Endothelial cell of umbilical vein (primary cell): ENCODE results near the gene QSER1. TPM values are rescaled to one million over a fixed set of nuclear protein-coding genes. Genes with fewer than 3 reads are reported as not detected.

Source experiments
- BruUV-seq: library from RNA; stranded (reverse); fragments of 400-500 nt; replicated peaks from 2 replicates; lab custom pipeline; 2021; lab: Mats Ljungman, UMichigan
- CTCF ChIA-PET: fragments of 300-600, 350-600 bp; sonication (Branson Sonifier 250); formaldehyde crosslinking; loops from one replicate; lab custom pipeline; 2021; ENCODE audit warnings: antibody characterized with exemption, inconsistent platforms; lab: Charles Lee
- POLR2A ChIA-PET: fragments of 300-600, 350-600 bp; sonication (Branson Sonifier 250); formaldehyde crosslinking; loops from one replicate; lab custom pipeline; 2021; ENCODE audit warnings: antibody characterized with exemption, inconsistent platforms; lab: Charles Lee
- DNase-seq: peaks from one replicate; pipeline ENCODE4 v3.0.0-alpha.2; 2011; ENCODE audit warnings: low read depth, low spot score
- FAIRE-seq: peaks from 2 replicates; lab custom pipeline; 2011; peaks lifted over from hg19 to GRCh38; lab: Jason Lieb, UNC
- H2AFZ ChIP-seq: 2 replicates; pipeline ENCODE4 v1.6.0; 2012; ENCODE audit warnings: low read depth, low read length, control low read depth, inconsistent platforms
- H3K27ac ChIP-seq: 2 replicates; pipeline ENCODE4 v1.5.1; 2011; ENCODE audit warnings: low read depth, mild to moderate bottlenecking, control low read depth, low read length, moderate library complexity; ENCODE audit not compliant: insufficient read depth
- H3K27me3 ChIP-seq, 2 experiments: 2 replicates each; pipeline versions ENCODE4 v1.6.0 to v1.6.1; 2011; ENCODE audit warnings: low read length in 2 of 2, mixed read lengths in 1 of 2; ENCODE audit not compliant: control insufficient read depth in 2 of 2, insufficient read depth in 2 of 2
- H3K36me3 ChIP-seq, 2 experiments: 2 replicates in 1 of 2; 3 replicates in 1 of 2; pipeline ENCODE4 v1.5.1; 2011; ENCODE audit warnings: low read length in 2 of 2, mild to moderate bottlenecking in 1 of 2, moderate library complexity in 1 of 2; ENCODE audit not compliant: control insufficient read depth in 2 of 2, insufficient read depth in 2 of 2; ENCODE audit errors: extremely low read depth in 1 of 2
- H3K4me1 ChIP-seq: 3 replicates; pipeline ENCODE4 v1.5.1; 2011; ENCODE audit warnings: mild to moderate bottlenecking, low read length; ENCODE audit not compliant: control insufficient read depth, insufficient read depth; ENCODE audit errors: extremely low read depth
- H3K4me2 ChIP-seq: 2 replicates; pipeline ENCODE4 v1.6.1; 2011; ENCODE audit warnings: low read length, control low read depth, mixed read lengths; ENCODE audit not compliant: insufficient read depth
- H3K4me3 ChIP-seq, 3 experiments: fragments of 200-600 bp in 1 of 3; sonication (generic), shearing (Covaris generic) in 1 of 3; replicated peaks in 1 of 3; 2 replicates each; pipeline ENCODE4 v1.5.1; 2011 to 2016; ENCODE audit warnings: control low read depth in 3 of 3, low read length in 3 of 3, mild to moderate bottlenecking in 2 of 3, inconsistent platforms in 1 of 3, low read depth in 1 of 3, moderate library complexity in 1 of 3; ENCODE audit not compliant: insufficient read depth in 1 of 3
- H3K79me2 ChIP-seq: 2 replicates; pipeline ENCODE4 v1.6.0; 2012; ENCODE audit warnings: low read length, inconsistent platforms; ENCODE audit not compliant: control insufficient read depth, insufficient read depth
- H3K9ac ChIP-seq: replicated peaks from 2 replicates; pipeline ENCODE3; 2011; ENCODE audit warnings: low read length, control low read depth; ENCODE audit not compliant: insufficient read depth; ENCODE audit errors: extremely low read depth
- H3K9me1 ChIP-seq: replicated peaks from 3 replicates; pipeline ENCODE4 v1.6.0; 2011; ENCODE audit warnings: mild to moderate bottlenecking, low read length; ENCODE audit not compliant: control insufficient read depth, insufficient read depth; ENCODE audit errors: extremely low read depth
- H3K9me3 ChIP-seq: replicated peaks from 2 replicates; pipeline ENCODE4 v1.5.1; 2012; ENCODE audit warnings: low read length, inconsistent platforms; ENCODE audit not compliant: control insufficient read depth, insufficient read depth
- H4K20me1 ChIP-seq: replicated peaks from 2 replicates; pipeline ENCODE3; 2011; ENCODE audit warnings: mild to moderate bottlenecking, low read length; ENCODE audit not compliant: control insufficient read depth, insufficient read depth; ENCODE audit errors: extremely low read depth
- CTCF ChIP-seq, 2 donors: IDR thresholded peaks; 1 replicate in 1 of 2; 2 replicates in 1 of 2; pipeline ENCODE4 v1.5.1; 2011; ENCODE audit warnings: low read length in 2 of 2, mild to moderate bottlenecking in 2 of 2, moderate library complexity in 2 of 2, control low read depth in 1 of 2, inconsistent platforms in 1 of 2, low read depth in 1 of 2; ENCODE audit not compliant: insufficient read depth in 1 of 2; ENCODE audit errors: extremely low read depth in 1 of 2
- EZH2 ChIP-seq: IDR thresholded peaks from 2 replicates; pipeline ENCODE4 v1.6.1; 2012; ENCODE audit warnings: borderline replicate concordance, low read depth, mild to moderate bottlenecking, moderate library complexity, low read length, inconsistent platforms; ENCODE audit not compliant: severe bottlenecking
- FOS ChIP-seq: IDR thresholded peaks from 2 replicates; pipeline ENCODE4 v1.6.1; 2011; ENCODE audit warnings: mild to moderate bottlenecking, low read length, moderate library complexity, borderline replicate concordance; ENCODE audit not compliant: insufficient read depth
- GATA2 ChIP-seq: IDR thresholded peaks from 2 replicates; pipeline ENCODE4 v1.7.0; 2011; ENCODE audit warnings: low read depth, mild to moderate bottlenecking, moderate library complexity, mixed read lengths, low read length; ENCODE audit not compliant: insufficient read length, insufficient read depth
- JUN ChIP-seq: IDR thresholded peaks from 2 replicates; pipeline ENCODE4 v1.6.1; 2011; ENCODE audit warnings: borderline replicate concordance, low read depth; ENCODE audit not compliant: insufficient read length, insufficient read depth
- MYC ChIP-seq: IDR thresholded peaks from one replicate; pipeline ENCODE4 v1.6.1; 2011; ENCODE audit warnings: mild to moderate bottlenecking, low read depth, low read length
- POLR2A ChIP-seq: IDR thresholded peaks from 2 replicates; pipeline ENCODE4 v1.6.1; 2012; ENCODE audit warnings: low read depth, mild to moderate bottlenecking, control low read depth, low read length
- POLR2AphosphoS5 ChIP-seq: IDR thresholded peaks from 2 replicates; pipeline ENCODE4 v1.6.1; 2012; ENCODE audit warnings: low read depth, mild to moderate bottlenecking, control low read depth, low read length, moderate library complexity; ENCODE audit not compliant: insufficient read depth
- dilution Hi-C: fragments of 300-500 bp; cut with MboI; formaldehyde crosslinking; loops from one replicate; pipeline ENCODE4 v1.15.0; 2019; ENCODE audit warnings: low sequenced_read_pairs; ENCODE audit not compliant: extremely low pct_ligation_motif_present
- intact Hi-C: fragments of 100-400 bp; cut with micrococcal nuclease; formaldehyde crosslinking; loops from one replicate; pipeline ENCODE4 v1.10.0; 2022
- polyA plus RNA-seq, 4 experiments: library from polyadenylated mRNA; depleted of rRNA in 3 of 4; stranded (reverse) in 3 of 4; unstranded in 1 of 4; fragments of >200 nt; gene quantifications; 2 replicates each; pipeline versions ENCODE4 v1.2.1 to v1.2.3, GENCODE V29; 2011 to 2012; ENCODE audit warnings: missing spikeins in 1 of 4
- total RNA-seq: library from RNA; stranded (reverse); gene quantifications from 2 replicates; pipeline ENCODE4 v1.2.3, GENCODE V29; 2021
- TF ChIP-seq, protein P1 (sequence below): IDR thresholded peaks from 2 replicates; pipeline ENCODE4 v1.6.1; 2011; ENCODE audit not compliant: insufficient read depth, insufficient read length

Gene QSER1
- total and polyA plus RNA-seq, 2 donors (not counting 3 experiments of a cell fraction or from before 2014, with no cell fraction given): 5.5 to 36.6 TPM

DNA sequence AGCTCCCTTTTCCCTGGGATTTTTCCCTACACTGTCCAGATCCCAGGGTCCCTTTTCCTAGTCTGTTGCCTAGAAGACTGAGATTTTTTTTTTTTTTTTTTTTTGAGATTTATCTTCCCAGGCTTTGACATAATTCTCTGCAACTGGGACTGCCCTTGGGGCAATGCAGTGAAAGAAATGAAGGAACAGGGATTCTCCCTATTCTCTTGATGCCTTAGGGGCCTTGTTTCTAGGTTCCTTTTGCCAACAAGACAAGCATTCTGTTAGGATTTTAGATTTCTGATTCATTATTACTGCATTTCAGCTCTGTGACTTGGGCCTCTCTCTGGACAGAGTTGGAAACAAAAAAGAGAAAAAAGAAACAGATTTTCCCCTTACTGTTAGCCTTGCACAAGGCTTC lies 47.3 kb downstream of the QSER1 start:
- Histone ChIP-seq H3K9ac (no peak overlapping the region), H3K27ac (no peak overlapping the region)
- FAIRE-seq: no peak

GRCh38 chr11:32940865-32941264 lies 48.3 kb downstream of the QSER1 start:
- no peaks in the 10 kb centered on the region for H3K4me1 ChIP-seq
- H3K79me2 ChIP-seq: peaks cover 14% of the 10 kb centered on the region
- no peak overlapping the region for H3K27ac ChIP-seq
- H2AFZ ChIP-seq: no peak overlapping the region
- no peaks in the 10 kb centered on the region for H3K27me3 ChIP-seq
- H3K4me2 ChIP-seq: no peak overlapping the region
- CTCF ChIA-PET: interaction anchor here (0.6 to 1.0 kb wide), 2 partner anchors 19 to 616 kb away, joined by 3 read pairs; no protein-coding TSS in a partner anchor
- intact Hi-C loops: no loop called here
- no peak for TF ChIP-seq POLR2A
- no peak for TF ChIP-seq FOS
- TF ChIP-seq JUN: no peak
- TF ChIP-seq EZH2: no peak
- no peak for TF ChIP-seq GATA2
- TF ChIP-seq CTCF (IDR thresholded peaks at IDR 0.05; ENCODE audit: extremely low read depth in 1 of 2, insufficient read depth in 1 of 2, low read depth in 1 of 2, low read length in 2 of 2): no peak
- TF ChIP-seq, protein P1, sequence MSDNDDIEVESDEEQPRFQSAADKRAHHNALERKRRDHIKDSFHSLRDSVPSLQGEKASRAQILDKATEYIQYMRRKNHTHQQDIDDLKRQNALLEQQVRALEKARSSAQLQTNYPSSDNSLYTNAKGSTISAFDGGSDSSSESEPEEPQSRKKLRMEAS: no peak
- TF ChIP-seq POLR2AphosphoS5: no peak
- TF ChIP-seq MYC: no peak
- dilution Hi-C loops: no loop called here
- POLR2A ChIA-PET: no interaction called here
- no peak overlapping the region for H3K9ac ChIP-seq
- H3K9me3 ChIP-seq: no peaks in the 10 kb centered on the region
- BruUV-seq: no TSS peak
- H4K20me1 ChIP-seq: no peaks in the 10 kb centered on the region
- H3K36me3 ChIP-seq: peaks cover 0 to 2% of the 10 kb centered on the region in 2 experiments
- DNase-seq: no peak
- FAIRE-seq: no peak
- H3K9me1 ChIP-seq: no peaks in the 10 kb centered on the region
- no peak overlapping the region for H3K4me3 ChIP-seq

More for the DNA sequence above, 47.3 kb downstream of the QSER1 start:
- POLR2A ChIA-PET: interaction anchor here (0.7 kb wide), 1 partner anchor 139 kb away, joined by 4 read pairs; no protein-coding TSS in a partner anchor
- Histone ChIP-seq H3K79me2 (peaks cover 16% of the 10 kb centered on the region), H3K9me1 (no peaks in the 10 kb centered on the region), H3K4me2 (no peak overlapping the region), H3K4me1 (no peaks in the 10 kb centered on the region), H4K20me1 (no peaks in the 10 kb centered on the region), H3K27me3 (no peaks in the 10 kb centered on the region), H3K36me3 (peaks cover 0 to 2% of the 10 kb centered on the region in 2 experiments), H3K4me3 (no peak overlapping the region), H3K9me3 (no peaks in the 10 kb centered on the region), H2AFZ (no peak overlapping the region)
- no peak for DNase-seq
- TF ChIP-seq GATA2 (no peak), MYC (no peak), EZH2 (no peak)
- intact Hi-C loops: no loop called here
- CTCF ChIA-PET: interaction anchor here (1.0 kb wide), 1 partner anchor 20 kb away, joined by 3 read pairs; no protein-coding TSS in a partner anchor
- dilution Hi-C loops: no loop called here
- BruUV-seq: no TSS peak
